Left cardiac atrium (tissue), 4 donors: ENCODE data around the gene C10orf90. TPM values are rescaled to one million over a fixed set of nuclear protein-coding genes. Genes with fewer than 3 reads are reported as not detected.

Source experiments
- ATAC-seq, 2 donors: fragments of 200-7000 bp; cut with Tn5 transposase; one replicate each; pipeline ENCODE4 v1.9.1; 2020; ENCODE audit warnings: mild to moderate bottlenecking in 2 of 2, moderate library complexity in 2 of 2
- DNase-seq: peaks from one replicate; pipeline ENCODE4 v3.0.0-alpha.2; 2020
- intact Hi-C, 2 donors: fragments of 100-400 bp; cut with DNase I; formaldehyde crosslinking; loops; one replicate each; pipeline versions ENCODE4 v1.14.1 to v1.15.1; 2022 to 2023
- total RNA-seq, 2 donors: library from RNA; stranded (reverse); fragmentation: NEBNext Ultra II Directional; extraction: Animal tissue kit (Norgen Biotek cat#: 25700); gene quantifications; one replicate each; pipeline ENCODE4 v1.2.1, GENCODE V29; 2021
- donor health status: DM: no; HTN: yes; CAD: no.
- donor health status: DM: no; HTN: yes; CAD: no; lungs with severe emphysema.
- donor health status: DM: yes; HTN: yes; CAD: no.
- donor health status: Dilated cardiomyopathy.

The C10orf90 gene
- total RNA-seq, 2 donors from 2014 or later: 0.15 to 0.31 TPM

DNA sequence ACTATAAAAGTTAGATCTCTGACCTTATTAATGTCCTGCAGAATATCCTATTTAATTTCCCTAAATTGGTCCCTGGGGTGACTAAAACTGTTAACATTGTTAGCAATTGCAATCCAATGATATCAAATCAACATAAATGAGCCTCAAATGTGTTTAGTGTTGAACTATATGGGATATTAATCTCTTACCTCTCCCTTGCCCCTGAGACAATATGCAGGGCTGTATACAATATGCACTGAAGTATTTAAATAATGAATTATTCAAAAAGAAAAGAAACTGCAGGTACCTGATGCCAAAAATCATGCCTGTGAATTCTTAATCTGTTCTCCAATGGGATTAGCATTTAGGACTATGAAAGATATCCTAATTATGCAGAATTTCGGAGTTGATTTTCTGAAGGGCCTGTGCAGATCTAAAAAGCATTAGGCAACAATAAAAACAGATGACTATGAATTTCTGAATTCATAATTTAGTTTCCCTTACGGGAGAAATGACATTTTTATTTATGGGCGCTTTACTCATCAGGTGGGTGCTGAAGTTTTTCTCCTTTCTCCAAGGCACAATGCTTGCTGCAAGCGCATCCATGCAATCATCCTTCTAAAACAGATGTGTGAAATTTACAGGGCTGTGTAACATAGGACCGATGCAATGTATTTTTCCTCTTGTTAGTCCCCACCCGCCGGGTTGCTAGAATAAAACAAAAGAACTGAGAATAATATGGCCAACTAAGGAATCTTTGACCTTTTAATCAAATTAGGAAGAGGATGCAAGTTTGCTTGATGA, 5.4 kb upstream of the C10orf90 start:
- intact Hi-C loops: no loop called here
- no peak for DNase-seq
- ATAC-seq: no peak

DNA sequence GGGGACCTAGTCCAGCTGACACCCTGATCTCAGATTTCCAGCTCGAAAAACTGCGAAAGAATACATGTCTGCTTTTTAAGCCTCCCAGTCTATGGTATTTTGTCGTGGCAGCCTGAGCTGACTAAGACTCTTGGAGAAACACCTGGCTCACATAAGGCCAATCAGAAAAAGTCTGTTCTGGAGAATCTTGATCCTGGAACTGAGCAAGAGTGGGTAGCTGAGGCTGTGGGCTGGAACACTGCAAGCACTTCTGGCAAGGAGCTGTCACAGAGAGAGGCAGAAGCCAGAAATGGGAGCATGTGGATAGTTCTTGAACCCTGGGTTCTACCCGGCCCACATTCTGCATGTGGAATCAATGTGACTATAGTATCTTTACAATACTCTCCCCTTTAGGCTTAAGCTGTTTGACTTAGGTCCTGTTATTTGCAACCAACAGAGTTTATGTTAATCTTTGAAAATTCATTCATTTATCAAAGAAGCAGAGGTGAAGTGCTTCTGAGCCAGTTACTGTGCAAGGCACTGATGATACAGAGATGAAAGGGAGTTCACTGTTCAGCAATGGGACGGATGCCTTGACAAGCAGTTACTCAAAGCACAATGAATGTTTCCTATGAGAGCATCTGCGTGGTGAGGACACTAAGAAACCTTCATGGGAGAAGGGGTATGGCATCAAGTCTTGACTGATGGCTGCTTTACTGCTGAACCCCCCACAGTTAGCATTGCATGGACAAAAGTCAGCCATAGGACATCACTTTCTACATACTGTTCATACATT, 4.4 kb upstream of the C10orf90 start:
- ATAC-seq (no peak), DNase-seq (no peak)
- intact Hi-C loops: no loop called here

DNA sequence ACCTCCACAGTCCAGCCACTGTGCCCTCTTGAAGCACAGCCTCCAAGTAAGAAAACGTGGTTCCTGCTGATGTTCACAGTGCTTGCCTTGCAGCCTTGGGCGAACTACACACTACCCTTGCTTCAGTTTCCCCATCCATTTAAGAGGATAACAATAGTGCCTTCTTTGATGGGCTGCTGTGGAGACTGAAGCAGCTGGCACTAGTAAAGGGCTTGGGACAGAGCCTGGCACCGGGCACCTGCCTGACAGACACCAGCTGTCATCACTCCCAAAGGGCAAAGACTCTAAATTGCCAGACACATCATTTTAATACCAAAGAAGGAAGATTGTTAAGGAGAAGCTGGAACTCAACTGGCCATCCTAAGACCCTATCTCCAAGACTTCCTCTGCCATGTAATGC, 3.1 kb upstream of the C10orf90 start:
- intact Hi-C loops: no loop called here
- no peak for ATAC-seq
- no peak for DNase-seq

DNA sequence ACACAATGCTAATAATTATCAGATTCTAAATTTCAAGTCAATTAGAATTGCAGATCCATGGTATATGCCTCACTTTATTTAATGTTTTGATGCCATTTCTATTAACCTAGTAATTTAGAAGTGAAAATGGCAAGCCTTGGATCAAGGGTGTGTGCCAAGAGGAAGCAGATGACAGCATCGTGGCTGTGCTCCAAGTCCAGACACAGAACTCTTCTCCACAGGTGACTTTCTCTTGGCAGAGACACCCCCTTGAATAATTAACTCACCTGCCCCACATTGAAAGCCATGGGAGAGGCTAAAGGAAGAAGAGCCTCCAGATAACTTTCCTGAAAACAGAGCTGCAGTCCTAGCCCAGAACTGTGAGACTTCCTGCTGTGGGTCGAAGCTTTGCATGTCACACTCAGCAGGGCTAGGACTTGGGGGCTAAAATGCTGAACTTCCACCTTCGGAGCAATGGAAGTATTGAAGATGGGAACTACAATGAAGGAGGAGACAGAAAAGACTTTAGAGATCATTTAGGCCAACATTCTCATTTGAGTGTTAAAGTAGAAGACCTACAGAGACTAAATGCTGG, 996 bp upstream of the C10orf90 start:
- intact Hi-C loops: no loop called here
- no peak for DNase-seq
- no peak for ATAC-seq

DNA sequence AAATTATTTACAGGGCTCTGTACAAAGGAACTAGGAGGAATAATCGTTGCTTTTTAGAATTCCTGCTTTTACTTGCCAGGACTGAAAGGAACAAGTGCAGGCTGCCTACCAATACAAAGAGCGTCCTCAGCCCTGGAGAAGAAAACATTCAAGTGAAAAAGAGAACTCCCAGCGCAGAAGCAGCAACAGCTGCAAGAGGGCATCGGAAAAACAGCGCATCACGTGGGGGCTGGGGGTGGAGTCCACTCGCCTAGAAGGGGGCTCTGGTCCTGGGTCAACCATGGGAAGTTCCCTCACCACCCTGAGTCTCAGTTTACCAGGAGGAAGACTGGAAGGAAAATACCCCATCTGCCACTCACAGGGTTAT, 385 bp upstream of the C10orf90 start:
- intact Hi-C loops: no loop called here
- ATAC-seq (no peak), DNase-seq (no peak)

DNA sequence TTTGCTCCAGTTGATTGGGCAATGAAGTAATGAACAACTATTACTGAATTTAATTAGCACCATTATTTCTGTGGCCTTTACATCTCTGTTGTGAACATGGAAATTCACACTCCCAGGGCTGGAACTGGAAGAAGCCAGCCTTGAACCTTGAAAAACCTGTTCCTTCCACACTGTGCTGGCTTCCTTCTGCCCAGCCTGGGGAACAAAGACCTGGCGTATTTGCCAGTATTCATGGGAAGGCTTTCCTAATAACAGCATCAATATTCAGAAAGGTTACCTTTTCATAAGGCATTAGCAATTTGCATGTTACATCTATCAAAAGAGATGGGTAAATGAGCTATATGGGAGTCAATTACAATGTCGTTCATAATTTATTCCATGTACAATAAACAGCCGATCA, 1.3 kb downstream of the C10orf90 start:
- no peak for ATAC-seq
- intact Hi-C loops: no loop called here
- no peak for DNase-seq

DNA sequence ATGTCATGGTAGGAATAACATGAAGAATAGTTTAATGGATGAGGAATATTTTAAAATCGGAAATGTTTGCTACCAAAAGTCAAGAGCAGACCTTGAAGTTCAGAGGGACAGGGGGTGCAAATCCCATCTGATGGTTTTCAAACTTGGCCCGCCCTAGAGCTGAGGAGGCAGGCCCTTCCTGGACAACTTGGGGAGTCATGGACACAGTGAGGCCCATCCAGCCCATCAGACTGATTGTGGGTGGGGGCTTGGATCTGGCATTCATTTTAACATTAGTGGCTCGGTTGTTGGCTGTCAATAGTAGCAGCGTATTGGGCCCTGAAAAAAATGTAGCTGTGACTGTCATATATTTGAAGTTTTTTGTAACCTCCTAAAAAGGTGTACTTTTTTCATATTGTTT, 2.0 kb downstream of the C10orf90 start:
- intact Hi-C loops: no loop called here
- no peak for DNase-seq
- no peak for ATAC-seq

DNA sequence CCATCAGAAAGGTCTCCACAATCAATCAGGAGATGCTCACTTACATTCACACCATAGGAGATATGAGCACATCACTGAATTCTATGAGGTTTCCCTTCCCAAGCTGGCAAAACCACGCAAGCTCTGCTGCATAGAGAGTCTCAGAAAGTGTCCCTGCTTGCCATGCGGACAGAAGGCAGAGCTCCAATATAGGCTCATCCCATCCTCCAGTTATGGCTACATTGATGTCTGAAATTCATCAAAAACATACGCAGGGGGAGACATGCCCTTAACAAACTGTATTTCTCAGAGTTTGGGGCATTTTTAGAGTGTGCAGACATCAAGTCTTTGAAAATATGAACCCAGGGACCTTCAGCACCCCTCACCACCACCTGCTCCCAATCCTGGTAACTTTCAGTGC, 2.9 kb downstream of the C10orf90 start:
- intact Hi-C loops: no loop called here
- no peak for ATAC-seq
- no peak for DNase-seq

DNA sequence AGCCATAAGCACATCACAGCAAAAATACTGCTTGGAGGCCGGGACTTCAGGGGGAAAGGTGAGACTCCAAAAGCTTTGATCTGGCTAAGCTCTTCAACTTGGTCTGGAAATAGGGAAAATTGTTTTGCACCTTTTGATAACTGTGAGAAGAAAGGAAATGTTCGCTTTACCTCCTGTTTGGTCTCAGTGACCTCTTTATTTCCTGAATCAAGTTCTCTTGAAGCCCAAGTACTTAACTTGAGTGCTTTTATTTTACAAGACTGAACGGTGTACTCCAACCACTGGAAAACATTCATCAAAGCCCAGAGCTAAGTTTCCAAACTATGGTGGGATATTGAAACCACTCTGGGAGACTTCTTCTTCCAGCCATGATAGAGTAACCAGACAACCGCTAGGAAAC, 5.3 kb downstream of the C10orf90 start:
- ATAC-seq: no peak
- intact Hi-C loops: no loop called here
- no peak for DNase-seq

DNA sequence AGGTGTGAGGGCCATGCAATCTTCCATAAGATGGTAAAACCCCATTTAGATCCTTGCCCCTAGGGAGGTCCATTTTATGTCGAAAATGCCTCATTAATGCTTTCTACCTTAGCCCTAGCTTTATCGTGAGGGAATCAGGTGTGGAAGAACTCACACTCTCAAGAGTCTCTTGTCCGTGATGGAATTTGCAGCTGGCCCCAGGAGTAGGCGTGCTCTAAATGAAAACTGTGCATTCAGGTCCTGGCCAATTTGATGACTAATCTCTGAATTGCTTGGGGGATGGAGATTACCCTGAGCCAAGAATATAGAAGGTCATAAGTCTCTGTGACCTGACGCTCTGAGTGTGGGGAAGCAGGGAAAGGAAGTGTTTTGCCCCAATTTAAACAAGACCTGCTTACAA, 6.6 kb downstream of the C10orf90 start:
- DNase-seq (no peak), ATAC-seq (peak in 1 of 2 donors; percentile 38)
- intact Hi-C loops: no loop called here

DNA sequence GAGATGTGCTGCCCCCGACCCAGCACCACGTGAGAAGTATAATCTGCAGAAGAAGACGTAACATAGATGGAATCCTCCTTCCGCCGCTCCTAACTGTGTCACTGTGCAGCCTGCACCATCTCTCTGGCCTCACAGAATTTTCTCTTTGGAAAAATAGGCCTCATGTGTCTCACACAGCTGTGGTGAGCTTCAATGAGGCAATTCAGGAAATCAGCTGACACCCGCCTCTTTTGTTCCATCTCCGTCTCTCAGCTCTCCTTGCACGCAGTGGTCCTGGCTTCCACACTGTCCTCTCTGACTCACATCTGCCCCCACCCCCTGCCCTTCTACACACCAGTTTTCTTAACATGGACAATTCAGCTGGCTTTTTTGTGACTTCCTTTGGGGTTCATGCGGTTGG, 7.2 kb downstream of the C10orf90 start:
- ATAC-seq: peak in 1 of 2 donors; percentile 82
- peak; percentile 38 for DNase-seq
- intact Hi-C loops: no loop called here

DNA sequence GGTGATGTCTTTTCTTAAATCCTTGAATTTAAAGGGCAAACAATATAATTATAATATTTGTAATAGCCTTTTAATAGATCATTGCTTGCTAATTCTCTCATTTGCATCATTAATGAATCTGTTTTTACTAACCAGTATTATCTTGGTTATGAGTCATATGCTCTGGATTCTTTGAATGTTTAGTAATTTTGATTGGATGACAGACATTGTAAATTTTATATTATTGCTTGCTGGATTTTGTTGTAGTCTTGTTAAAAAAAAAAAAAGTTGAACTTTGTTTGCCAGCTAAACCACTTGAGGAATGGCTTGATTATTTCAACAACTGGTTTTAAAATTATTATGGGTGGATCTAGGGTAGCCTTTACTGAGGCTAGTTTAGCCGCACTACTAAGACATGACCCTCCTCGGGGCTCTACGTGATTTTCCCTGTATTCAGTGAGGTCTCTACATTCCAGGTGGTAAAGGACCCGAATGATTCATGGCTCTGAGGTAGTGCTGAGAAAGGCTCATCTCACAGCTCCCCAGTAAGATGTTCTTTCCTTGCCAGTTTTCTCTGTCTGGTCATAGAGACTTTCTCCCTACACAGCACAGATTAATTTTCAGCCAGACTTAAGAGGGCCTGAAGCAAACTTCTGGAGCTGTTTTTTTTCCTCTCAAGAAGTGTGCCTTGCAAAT, 8.5 kb downstream of the C10orf90 start:
- DNase-seq: no peak
- ATAC-seq: no peak
- intact Hi-C loops: no loop called here

DNA sequence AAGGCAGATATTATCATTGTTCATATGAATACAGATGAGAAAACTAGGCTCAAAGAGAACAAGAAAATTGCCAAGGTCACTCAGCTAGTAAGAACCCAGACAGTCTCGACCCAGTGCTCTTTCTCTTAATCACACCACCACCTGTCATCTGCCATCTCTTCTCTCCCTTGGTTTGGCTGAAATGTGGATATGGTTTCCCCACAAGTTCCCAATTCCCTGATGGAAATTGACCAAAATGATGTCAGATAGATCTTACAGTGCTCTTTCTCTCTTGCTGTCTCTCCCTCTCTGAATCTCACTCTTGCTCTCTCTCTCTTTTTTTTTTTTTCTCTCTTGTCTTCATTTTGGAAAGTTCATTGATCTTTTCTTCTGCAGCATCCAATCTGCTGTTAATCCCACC, 9.1 kb downstream of the C10orf90 start:
- intact Hi-C loops: no loop called here
- ATAC-seq (no peak), DNase-seq (no peak)

DNA sequence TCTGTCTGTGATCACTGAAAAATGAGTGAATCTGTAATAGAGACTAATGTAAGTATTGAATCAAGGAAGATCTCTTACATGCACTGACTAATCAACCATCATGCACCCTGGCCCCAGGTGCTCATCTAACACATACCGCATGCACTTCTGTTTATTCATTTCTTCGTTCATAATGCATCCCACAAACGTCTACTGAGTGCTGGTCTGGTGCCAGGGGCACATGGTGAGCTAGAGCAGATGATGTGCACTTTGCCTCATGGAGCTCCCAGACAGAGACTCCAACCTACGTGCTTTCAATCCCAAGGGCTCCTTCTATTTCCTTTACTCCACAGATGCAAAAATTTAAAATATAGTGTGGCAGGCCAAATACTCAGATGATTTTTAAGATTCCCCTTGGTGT, 10.7 kb downstream of the C10orf90 start:
- DNase-seq: no peak
- ATAC-seq: no peak
- intact Hi-C loops: no loop called here

DNA sequence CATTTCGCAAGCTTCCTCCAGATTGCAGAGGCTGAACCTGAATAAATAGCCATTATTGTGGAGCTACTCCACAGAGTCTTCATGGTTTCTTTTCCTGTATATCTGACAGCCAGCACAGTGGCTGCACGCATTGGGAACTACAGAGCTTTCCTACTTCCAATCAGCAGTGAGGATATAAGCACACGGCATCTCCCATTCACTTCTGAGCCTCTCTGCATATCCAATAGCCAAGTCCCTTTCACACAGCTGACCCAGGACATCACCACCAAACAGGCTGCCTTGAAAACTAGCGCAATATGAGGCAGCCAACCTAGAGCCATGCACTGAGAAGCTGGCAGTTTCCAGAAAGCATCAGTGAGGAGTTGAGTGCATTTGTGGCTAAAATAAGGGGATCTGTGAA, 11.6 kb downstream of the C10orf90 start:
- no peak for DNase-seq
- ATAC-seq: no peak
- intact Hi-C loops: no loop called here

DNA sequence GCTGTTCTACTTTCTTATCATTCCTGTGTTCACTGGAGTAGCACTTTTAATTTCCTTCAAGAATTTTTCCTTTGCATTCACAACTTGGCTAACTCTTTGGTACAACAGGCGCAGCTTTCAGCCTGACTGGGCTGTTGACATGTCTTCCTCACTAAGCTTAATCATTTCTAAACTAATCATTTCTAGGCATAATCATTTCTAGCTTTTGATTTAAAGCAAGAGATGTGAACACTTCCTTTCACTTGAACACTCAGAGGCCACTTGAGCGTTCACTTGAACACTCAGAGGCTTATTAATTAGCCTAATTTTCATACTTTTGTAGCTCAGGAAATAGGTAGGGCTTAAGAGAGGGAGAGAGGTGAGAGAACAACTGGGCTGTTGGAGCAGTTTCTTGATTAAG, 15.9 kb downstream of the C10orf90 start:
- intact Hi-C loops: no loop called here
- DNase-seq: no peak
- ATAC-seq: no peak

DNA sequence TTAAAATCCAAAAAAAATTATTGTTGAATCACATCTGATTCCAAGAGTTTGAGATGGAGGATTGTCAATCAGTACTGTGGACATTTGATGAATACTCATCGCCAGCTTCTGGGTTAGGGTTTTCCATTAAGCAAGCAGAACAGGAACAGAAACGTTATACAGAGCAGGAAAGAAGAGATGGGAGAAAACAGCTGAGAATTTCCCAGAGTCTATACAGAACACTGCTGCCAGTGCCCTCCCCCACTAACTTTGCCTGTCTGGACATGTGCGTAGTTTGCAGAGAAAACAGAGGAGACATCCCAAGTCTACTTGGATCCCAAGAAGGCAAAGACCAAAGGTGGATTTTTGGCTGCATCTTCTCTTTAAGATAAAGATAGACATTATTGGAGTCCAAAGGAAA, 19.0 kb downstream of the C10orf90 start:
- DNase-seq: no peak
- intact Hi-C loops: no loop called here
- no peak for ATAC-seq

DNA sequence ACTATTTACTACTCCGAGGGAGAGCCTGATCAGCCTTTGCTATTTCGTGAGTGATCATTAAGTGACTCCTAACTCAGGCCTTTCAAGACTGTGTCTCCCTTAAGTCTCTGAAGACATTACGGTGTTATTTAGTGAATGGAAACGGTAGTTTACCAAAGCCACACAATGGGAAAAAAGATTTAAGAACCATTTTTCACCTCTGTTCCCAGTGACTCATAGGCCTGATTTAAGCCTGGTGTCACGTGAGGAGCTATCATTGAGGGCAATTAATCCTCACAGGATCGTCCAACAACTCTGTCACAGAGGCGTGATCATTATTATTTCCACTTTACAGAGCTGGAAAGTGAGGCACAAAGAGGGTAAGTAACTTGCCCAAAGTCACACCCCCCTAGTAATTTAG, 20.3 kb downstream of the C10orf90 start:
- DNase-seq: no peak
- ATAC-seq: no peak
- intact Hi-C loops: no loop called here

DNA sequence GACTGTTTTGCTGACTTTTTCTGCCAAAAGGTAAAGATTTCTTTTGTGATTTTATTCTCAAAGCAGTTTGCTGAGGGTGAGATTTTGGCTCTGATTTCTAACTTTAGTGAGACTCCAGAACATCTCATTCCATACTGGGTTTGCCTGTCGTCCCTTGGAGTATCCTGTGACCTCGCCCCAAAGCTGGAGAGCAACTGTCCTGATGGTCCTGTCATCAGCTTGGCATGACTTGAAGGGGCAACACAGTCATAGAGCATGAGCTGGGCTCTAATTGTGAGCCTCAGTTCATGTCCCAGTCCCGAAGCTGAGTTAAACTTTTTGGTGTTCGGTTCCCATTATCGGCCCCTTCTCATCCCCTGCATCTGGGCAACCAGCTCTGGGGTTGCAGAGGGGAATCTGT, 23.4 kb downstream of the C10orf90 start:
- DNase-seq (no peak), ATAC-seq (no peak)
- intact Hi-C loops: no loop called here

DNA sequence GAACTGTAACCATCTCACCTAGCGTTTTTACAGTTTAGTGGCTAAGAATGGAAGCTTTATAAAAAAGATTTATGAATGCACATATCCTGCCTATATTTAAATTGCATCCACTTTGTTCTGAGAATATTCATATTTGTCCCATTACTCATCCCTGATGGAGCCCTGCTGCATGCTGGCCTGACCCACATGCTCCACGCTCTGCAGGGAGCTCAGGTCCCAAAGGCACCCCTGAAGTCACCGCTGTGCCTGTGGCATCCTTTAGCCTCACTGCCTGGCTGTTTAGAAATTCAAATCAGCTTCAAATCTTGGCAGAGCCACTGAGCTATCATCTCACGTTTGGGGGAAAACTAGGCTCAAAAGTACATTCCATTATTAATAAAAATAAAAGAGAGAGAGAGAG, 24.4 kb downstream of the C10orf90 start:
- DNase-seq (no peak), ATAC-seq (no peak)
- intact Hi-C loops: no loop called here
